GM18505 (cell line): Measurements from ENCODE around the gene CAMK2N2.

Source experiments
- ATAC-seq: cut with Tn5 transposase; IDR thresholded peaks from one replicate; pipeline ENCODE4 v1.9.1; 2021; ENCODE audit not compliant: unreplicated experiment
- POLR2A ChIP-seq: IDR thresholded peaks from 4 replicates; pipeline ENCODE4 v1.6.1; 2011; ENCODE audit warnings: borderline replicate concordance; ENCODE audit not compliant: insufficient read depth, insufficient read length; ENCODE audit errors: extremely low read depth

CAMK2N2 gene

GRCh38 chr3:184230603-184231528 is 30.5 kb downstream of the CAMK2N2 start:
- no peak for TF ChIP-seq POLR2A
- ATAC-seq, result no peak

DNA sequence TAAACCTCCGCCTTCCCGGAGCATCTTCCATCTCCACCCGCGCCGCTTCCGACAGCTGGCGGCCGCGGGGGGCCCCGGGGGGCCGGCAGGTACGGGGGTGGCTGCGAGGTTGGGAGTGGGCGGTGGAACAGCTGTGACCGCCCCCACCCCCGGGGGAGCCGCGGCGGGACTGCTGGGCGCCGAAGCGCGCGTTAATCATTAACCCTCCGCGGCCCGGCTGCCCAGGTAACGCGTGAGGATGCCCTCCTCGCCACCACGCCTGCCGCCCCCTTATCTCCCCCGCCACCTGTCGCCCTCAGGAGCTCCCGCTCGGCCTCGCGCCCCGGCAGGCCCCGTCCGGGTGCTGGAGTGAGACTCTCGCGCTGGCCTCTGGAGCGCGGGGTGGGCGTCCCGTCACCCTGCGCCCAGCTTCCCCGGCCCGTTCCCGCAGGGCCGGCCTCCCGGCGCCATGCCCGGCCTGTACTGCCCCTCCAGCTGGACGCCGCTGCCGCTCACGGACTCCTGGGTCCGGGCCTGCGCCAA is 31.2 kb downstream of the CAMK2N2 start:
- ATAC-seq, result no peak
- TF ChIP-seq POLR2A, result no peak

DNA sequence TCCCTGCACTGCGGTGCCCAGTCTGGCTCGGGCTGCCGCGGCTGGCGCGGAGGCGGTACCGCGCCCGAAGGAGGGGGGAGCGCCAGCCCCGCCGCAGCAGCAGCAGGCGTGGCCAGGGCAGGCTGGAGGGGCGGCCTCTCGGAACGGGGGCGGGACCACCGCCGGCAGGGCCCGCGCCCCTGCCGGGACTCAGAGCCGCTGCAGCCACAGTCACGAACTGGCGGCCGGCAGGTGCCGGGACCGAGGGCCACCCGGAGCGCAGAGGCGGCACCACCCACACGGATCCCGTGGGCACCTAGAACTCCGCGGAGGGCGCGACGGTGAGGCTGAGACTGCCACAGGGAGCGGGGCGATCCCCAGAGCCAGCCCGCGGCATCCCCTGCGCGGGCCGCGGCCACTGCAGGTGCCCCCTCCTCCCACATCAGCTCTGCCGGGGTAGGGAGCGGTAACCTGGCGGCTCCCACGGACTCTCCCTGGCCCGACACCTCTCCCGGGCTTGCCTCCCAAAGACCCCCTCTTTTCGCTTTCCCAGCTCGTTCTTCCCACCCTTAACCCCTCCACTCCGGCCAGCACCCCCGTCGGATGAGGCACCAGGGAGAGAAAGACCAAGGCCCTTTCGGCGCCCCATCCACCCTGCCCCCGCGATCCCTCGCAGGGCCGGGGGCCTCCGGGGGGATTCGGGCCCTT is 31.8 kb downstream of the CAMK2N2 start, which contains the start of gene VWA5B2:
Gene VWA5B2 (plus strand): TSS at position 192 of the 687 bp plus-strand sequence. CDS start 944 bp downstream, outside the sequence.
- ATAC-seq, result peak; percentile 74
- no peak for TF ChIP-seq POLR2A

GRCh38 chr3:184228376-184229137 is 32.8 kb downstream of the CAMK2N2 start:
- TF ChIP-seq POLR2A, result no peak
- no peak for ATAC-seq

DNA sequence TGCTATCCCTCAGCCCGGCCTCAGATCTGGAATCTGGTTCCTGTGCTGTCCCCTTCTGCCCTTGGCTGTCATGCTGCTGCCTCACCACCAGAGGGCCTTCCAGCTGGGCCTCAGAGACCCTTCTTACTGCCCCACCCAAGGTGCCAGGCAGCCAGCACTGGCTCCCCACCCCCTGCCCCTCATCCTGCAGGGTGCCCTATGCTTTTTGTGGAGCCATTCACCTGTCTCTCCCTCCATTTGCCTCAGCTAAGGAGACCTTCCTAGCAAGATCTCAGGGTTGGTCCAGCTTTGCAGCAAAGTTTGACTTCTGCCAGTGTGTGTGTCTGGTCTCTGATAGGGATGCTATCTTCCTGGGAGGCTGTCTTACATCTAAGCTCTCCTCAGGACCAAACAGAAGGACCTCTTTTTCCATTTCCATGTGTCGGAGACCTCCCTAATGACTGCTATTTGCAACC is 33.8 kb downstream of the CAMK2N2 start:
- ATAC-seq, result no peak
- TF ChIP-seq POLR2A, result no peak

DNA sequence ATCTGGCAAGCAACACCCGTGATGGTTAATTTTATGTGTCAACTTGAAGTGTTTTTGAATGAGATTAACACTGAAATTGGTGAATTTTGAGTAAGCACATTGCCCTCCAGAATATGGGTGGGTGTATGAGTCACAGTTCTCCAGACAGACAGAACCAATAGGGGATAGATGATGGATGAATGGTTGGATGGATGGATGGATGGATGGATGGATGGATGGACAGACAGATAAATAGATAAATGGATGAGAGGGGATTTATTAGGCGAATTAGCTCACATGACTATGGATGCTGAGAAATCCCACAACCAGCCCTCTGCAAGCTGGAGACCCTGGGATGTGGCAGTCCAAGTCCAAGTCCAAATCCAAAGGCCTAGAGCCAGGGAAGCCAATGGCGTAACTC is 37.4 kb downstream of the CAMK2N2 start:
- TF ChIP-seq POLR2A, result no peak
- ATAC-seq, result no peak

DNA sequence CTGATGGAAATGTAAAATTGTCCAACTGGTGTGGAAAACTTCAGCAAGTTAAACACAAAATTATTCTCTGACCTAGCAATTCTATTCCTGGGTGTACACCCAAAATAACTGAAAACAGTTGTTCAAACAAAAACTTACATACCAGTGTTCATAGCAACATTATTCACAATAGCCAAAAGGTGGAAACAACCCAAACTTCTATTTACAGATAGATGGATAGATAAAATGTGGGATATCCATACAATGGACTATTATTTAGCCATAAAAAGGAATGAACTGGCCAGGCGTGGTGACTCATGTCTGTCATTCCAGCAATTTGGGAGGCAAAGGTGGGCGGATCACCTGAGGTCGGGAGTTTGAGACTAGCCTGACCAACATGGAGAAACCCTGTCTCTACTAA is 38.8 kb downstream of the CAMK2N2 start:
- no peak for TF ChIP-seq POLR2A
- ATAC-seq, result no peak

DNA sequence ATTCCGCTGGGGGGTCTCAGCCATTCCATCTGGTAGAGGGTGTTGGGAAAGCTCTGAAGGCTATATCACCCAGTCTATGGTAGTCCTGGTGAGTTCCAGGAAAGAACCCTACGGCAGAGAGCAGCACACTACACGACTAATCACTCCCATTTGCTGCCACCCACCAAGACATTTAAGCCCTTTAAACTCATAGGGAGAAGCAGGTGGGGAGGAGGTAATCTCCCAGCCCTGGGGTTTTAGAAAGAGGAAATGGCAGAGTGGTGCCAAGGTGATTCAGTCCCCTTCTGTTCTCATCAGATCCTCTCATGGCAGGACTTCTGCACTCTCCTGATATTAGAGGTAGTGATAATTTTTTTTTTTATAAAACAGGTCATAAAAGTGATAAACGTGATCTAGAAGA is 42.5 kb downstream of the CAMK2N2 start:
- no peak for ATAC-seq

GRCh38 chr3:184211718-184212117 is 49.6 kb downstream of the CAMK2N2 start:
- no peak for ATAC-seq
- TF ChIP-seq POLR2A, result no peak

More for the DNA sequence above, 42.5 kb downstream of the CAMK2N2 start:
- TF ChIP-seq POLR2A, result no peak

DNA sequence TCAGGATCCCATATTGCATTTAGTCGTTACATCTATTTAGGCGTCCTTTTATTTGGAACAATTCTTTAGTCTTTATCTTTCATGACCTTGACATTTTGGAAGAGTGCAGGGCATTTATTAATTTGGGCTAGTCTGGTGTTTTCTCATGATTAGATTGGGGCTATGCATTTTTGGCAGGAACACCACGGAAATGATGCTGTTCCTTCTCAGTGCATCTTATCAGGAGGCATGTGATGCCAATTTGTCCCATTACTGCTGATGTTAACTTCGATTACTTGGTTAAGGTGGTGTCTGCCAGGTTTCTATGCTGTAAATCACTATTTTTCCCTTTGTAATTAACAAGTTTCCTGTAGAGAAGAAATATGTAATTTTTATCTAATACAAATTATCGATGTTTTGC is 50.1 kb downstream of the CAMK2N2 start:
- TF ChIP-seq POLR2A, result no peak
- ATAC-seq, result no peak
